Peyer's patch (tissue), 4 donors: Measurements from ENCODE around the gene ZFP91. TPM values are rescaled to one million over a fixed set of nuclear protein-coding genes. Genes with fewer than 3 reads are reported as not detected.

Experiments
- DNase-seq, 3 donors: peaks; one replicate each; pipeline ENCODE4 v3.0.0-alpha.2; 2017 to 2019
- H3K27ac ChIP-seq, 4 donors: fragments of 200-600 bp; sonication (generic); one replicate each; pipeline ENCODE4 v1.5.1; 2016 to 2019
- H3K27me3 ChIP-seq, 2 donors: fragments of 200-600 bp; sonication (generic); one replicate each; pipeline ENCODE4 v1.5.1; 2019
- H3K36me3 ChIP-seq, 3 donors: fragments of 200-600 bp; sonication (generic); one replicate each; pipeline ENCODE4 v1.5.1; 2016 to 2019
- H3K4me1 ChIP-seq, 4 donors: fragments of 200-600 bp; sonication (generic); one replicate each; pipeline ENCODE4 v1.5.1; 2016 to 2019
- H3K4me3 ChIP-seq, 4 donors: fragments of 200-600 bp; sonication (generic); 1 replicate in 3 of 4; 2 replicates in 1 of 4; pipeline ENCODE4 v1.5.1; 2016 to 2019; ENCODE audit warnings: mild to moderate bottlenecking in 1 of 4
- H3K9me3 ChIP-seq, 4 donors: fragments of 200-600 bp; sonication (generic); one replicate each; pipeline ENCODE4 v1.5.1; 2016 to 2019; ENCODE audit warnings: mild to moderate bottlenecking in 1 of 4
- CTCF ChIP-seq, 6 experiments: fragments of 450-650 bp in 4 of 6; fragments of 200-600 bp in 2 of 6; sonication (generic) in 1 of 6; IDR thresholded peaks; one replicate each; pipeline ENCODE4 v1.5.1; 2017 to 2019; ENCODE audit warnings: antibody characterized with exemption in 6 of 6, mild to moderate bottlenecking in 3 of 6, moderate library complexity in 1 of 6
- POLR2A ChIP-seq, 2 donors: fragments of 450-650 bp; IDR thresholded peaks; one replicate each; pipeline ENCODE4 v1.5.1; 2017; ENCODE audit warnings: antibody characterized with exemption in 2 of 2, mild to moderate bottlenecking in 2 of 2, moderate library complexity in 2 of 2
- total RNA-seq, 4 donors: library from RNA; depleted of rRNA; stranded (reverse); fragments of >200 nt; gene quantifications; one replicate each; pipeline ENCODE4 v1.1.0, GENCODE V29; 2016

ZFP91 gene
- total RNA-seq, 4 donors from 2014 or later: 42.4 to 58.3 (median 45.9) TPM

- no peak for TF ChIP-seq POLR2A (IDR thresholded peaks at IDR 0.05)
- no peak for TF ChIP-seq CTCF (IDR thresholded peaks at IDR 0.05)
- Histone ChIP-seq H3K27ac (no peak overlapping the region), H3K4me1 (peaks cover 0 to 5% (median 0%) of the 10 kb centered on the region in 4 donors), H3K9me3 (no peaks in the 10 kb centered on the region), H3K27me3 (no peaks in the 10 kb centered on the region), H3K4me3 (no peak overlapping the region), H3K36me3 (peaks cover 0 to 44% (median 0%) of the 10 kb centered on the region in 3 donors)
- DNase-seq: no peak
These were observed 47.1 kb downstream of the ZFP91 start for GRCh38 chr11:58625826-58626460.

GRCh38 chr11:58626934-58627483 lies 48.1 kb downstream of the ZFP91 start:
- peaks cover 0 to 5% (median 0%) of the 10 kb centered on the region in 4 donors for H3K4me1 ChIP-seq
- DNase-seq: no peak
- H3K27me3 ChIP-seq: no peaks in the 10 kb centered on the region
- no peaks in the 10 kb centered on the region for H3K9me3 ChIP-seq
- H3K27ac ChIP-seq: no peak overlapping the region
- H3K36me3 ChIP-seq: peaks cover 0 to 35% (median 0%) of the 10 kb centered on the region in 3 donors
- H3K4me3 ChIP-seq: no peak overlapping the region
- TF ChIP-seq POLR2A (IDR thresholded peaks at IDR 0.05) (no peak), CTCF (IDR thresholded peaks at IDR 0.05) (no peak)

- H3K4me3 ChIP-seq: no peak overlapping the region
- TF ChIP-seq CTCF (IDR thresholded peaks at IDR 0.05): no peak
- no peak for TF ChIP-seq POLR2A (IDR thresholded peaks at IDR 0.05)
- no peak overlapping the region for H3K27ac ChIP-seq
- peaks cover 0 to 21% (median 0%) of the 10 kb centered on the region in 3 donors for H3K36me3 ChIP-seq
- H3K27me3 ChIP-seq: no peaks in the 10 kb centered on the region
- no peak for DNase-seq
- peaks cover 0 to 5% (median 0%) of the 10 kb centered on the region in 4 donors for H3K4me1 ChIP-seq
- H3K9me3 ChIP-seq: no peaks in the 10 kb centered on the region
These were observed 49.6 kb downstream of the ZFP91 start for GRCh38 chr11:58628446-58628845.

GRCh38 chr11:58629857-58630256 lies 51.0 kb downstream of the ZFP91 start:
- TF ChIP-seq POLR2A (IDR thresholded peaks at IDR 0.05) (no peak), CTCF (IDR thresholded peaks at IDR 0.05) (peak in 4 of 6 experiments; percentile 53 to 67 (median 62))
- Histone ChIP-seq H3K4me3 (no peak overlapping the region), H3K36me3 (peaks cover 0 to 8% (median 0%) of the 10 kb centered on the region in 3 donors), H3K27ac (no peak overlapping the region), H3K4me1 (peaks cover 0 to 5% (median 0%) of the 10 kb centered on the region in 4 donors), H3K27me3 (no peaks in the 10 kb centered on the region), H3K9me3 (no peaks in the 10 kb centered on the region)
- peak in 1 of 3 donors; percentile 58 for DNase-seq

- TF ChIP-seq POLR2A (IDR thresholded peaks at IDR 0.05) (no peak), CTCF (IDR thresholded peaks at IDR 0.05) (no peak)
- H3K36me3 ChIP-seq: no peaks in the 10 kb centered on the region
- no peaks in the 10 kb centered on the region for H3K27me3 ChIP-seq
- H3K27ac ChIP-seq: no peak overlapping the region
- H3K4me1 ChIP-seq: peaks cover 0 to 5% (median 0%) of the 10 kb centered on the region in 4 donors
- DNase-seq: no peak
- H3K9me3 ChIP-seq: no peaks in the 10 kb centered on the region
- no peak overlapping the region for H3K4me3 ChIP-seq
These were observed 52.5 kb downstream of the ZFP91 start for GRCh38 chr11:58631378-58631777.
